HG03175 (cell line): ENCODE results near the gene IAH1.
"Not testable (repeated sequence)": the region's sequence is repeated elsewhere in the genome, so short reads cannot be mapped to it uniquely, and the experiment has no call there.

Source experiments
- ATAC-seq: cut with Tn5 transposase; IDR thresholded peaks from one replicate; pipeline ENCODE4 v1.9.1; 2021; ENCODE audit warnings: mild to moderate bottlenecking, moderate library complexity; ENCODE audit not compliant: unreplicated experiment

Gene IAH1

GRCh38 chr2:9473308-9473984 is 905 bp upstream of the IAH1 start:
- no peak for ATAC-seq

DNA sequence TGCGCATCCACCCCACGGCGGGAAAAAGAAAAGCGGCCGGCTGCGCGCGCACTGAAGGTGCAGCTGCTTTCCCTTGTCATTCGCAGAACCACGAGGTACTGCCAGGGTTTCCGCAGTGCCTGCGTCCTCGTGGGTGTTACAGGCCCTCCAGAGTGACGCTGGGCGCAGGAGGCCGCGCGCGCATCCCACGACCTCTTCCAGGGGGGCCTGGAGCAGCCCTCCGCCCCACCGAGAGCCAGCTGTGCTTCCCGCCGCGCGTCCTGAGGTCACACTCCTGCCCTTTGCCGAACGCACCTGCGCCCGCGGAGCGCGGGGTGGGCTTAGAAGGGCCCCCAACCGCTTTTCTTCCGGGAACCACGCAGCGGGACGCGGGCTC is 378 bp upstream of the IAH1 start:
- peak; percentile 38 for ATAC-seq

DNA sequence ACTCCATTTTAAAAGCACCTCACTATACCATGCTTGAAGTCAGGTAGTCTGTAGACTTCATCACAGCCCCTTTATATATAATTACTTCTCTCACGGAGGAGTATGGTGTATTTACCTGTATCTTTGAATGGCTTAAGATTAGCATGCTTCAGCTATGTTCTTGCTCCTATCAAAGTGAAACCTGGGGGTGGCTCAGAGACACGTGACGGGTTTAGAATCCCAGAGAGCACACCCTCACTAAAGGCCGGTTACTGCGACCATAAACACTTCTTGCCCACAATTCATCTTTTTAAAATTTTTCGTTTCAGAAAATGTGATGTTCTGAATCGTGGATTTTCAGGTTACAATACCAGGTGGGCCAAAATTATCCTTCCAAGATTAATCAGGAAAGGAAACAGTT is 3.6 kb downstream of the IAH1 start:
- no peak for ATAC-seq

GRCh38 chr2:9478526-9478925 is 4.2 kb downstream of the IAH1 start:
- ATAC-seq, result no peak

- ATAC-seq, result no peak
These were observed 5.8 kb downstream of the IAH1 start for GRCh38 chr2:9480157-9480556.

DNA sequence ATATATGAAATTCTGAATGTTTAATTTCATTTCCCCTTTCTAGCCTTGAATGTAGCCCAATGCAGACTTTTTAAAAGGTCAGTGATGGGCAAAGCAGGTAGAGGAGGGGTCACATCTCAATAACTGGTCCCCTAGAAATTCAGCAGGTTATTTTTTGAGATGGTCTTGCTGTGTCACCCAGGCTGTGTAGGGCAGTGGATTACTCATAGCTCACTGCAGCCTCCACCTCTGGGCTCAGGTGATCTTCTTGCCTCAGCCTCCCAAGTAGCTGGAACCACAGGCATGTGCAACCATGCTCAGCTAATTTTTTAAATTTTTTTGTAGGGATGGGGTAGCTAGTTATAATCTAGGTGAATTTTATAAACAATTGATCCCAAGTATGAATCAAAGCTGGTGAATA is 8.8 kb downstream of the IAH1 start:
- no peak for ATAC-seq

DNA sequence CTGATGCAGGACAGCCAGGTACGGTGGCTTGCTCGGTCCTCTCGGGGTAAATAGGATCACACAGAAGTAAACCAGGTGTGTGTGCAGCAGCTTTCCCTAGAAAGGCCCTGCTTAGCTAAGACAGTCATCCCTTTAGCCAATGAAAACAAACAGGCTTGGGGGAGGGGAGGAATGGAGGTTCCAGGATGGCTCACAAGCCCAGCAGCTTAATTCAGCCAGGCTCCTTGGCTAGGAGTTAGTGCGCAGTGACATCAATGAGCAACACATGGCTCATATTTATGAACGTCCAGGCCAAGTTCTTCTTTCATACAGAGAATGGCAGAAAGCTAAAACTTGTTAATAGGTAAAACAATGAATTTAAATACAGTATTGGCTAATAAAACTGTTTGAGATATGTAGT is 10.2 kb downstream of the IAH1 start:
- no peak for ATAC-seq

- no peak for ATAC-seq
These were observed 14.5 kb downstream of the IAH1 start for GRCh38 chr2:9488583-9489547.

DNA sequence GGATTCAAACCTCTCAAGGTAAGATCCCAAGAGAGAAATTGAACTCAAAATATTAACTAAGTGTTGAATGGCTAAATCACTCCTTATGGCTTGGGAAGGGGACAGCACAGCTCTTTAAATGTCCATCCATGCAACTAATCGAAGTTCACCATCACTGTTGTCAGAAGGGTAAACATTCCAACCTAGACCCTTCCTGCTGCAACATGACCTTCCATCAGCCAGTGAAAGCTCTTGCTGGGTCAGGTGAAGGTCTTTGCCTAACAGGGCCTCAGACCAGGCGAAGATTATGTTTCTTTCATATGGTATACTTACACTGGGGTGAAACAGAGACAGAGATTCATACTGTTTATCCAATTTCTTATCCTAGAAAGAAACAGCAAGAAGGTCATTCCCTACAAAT is 16.4 kb downstream of the IAH1 start:
- ATAC-seq, result no peak

- no peak for ATAC-seq
These were observed 18.6 kb downstream of the IAH1 start for GRCh38 chr2:9492927-9493326.

GRCh38 chr2:9493478-9493877 is 19.1 kb downstream of the IAH1 start:
- no peak for ATAC-seq

DNA sequence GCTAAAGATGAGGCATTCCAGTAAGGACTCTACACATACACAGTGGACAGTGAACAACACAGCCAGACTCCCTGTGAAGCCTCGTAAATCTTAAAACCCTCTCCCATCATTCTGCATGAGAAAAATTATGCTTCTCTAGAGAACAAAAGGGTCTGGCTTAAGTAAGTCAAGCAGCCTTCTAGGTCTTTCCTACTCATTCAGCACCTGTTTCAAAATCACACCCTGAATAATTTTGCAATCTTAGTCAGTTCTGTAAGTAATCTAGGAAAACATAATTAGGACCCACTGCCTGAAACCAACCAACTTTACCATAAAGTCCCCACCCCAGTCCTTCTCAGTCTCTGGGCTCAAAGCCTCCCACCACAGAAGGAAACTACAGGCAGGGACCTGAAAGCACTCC is 19.7 kb downstream of the IAH1 start:
- ATAC-seq, result no peak

DNA sequence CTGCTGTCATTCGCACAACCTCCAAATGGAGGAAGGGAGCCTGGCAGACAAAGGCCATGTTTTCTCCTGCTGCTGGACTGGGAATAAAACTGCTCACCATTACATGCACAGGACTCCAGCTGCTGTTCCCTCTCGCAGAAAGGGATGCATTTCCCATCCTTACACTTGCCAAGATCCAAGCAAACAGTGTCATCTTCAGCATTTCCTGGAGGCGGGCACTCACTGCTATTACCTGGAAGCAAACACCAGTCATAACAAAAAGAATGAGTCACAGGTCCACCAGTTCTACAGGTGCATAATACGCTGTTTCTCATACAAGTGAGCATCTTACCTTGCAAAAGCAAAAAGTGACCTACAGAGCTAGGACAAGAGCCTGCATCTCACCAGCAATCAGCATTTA is 22.7 kb downstream of the IAH1 start:
- ATAC-seq, result no peak

GRCh38 chr2:9498210-9498609 is 23.9 kb downstream of the IAH1 start:
- no peak for ATAC-seq

- ATAC-seq, result no peak
These were observed 34.6 kb downstream of the IAH1 start for GRCh38 chr2:9508931-9509330.

DNA sequence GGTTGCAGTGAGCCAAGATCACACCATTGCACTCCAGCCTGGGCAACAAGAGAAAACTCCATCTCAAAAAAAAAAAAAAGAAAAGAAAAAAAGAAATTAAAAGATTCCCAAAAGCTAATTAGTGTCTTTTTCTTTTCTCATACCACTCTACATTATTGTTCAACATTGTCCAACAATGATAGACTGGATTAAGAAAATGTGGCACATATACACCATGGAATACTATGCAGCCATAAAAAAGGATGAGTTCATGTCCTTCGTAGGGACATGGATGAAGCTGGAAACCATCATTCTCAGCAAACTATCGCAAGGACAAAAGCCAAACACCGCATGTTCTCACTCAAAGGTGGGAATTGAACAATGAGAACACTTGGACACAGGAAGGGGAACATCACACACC is 39.6 kb downstream of the IAH1 start:
- ATAC-seq, result not testable (repeated sequence)

DNA sequence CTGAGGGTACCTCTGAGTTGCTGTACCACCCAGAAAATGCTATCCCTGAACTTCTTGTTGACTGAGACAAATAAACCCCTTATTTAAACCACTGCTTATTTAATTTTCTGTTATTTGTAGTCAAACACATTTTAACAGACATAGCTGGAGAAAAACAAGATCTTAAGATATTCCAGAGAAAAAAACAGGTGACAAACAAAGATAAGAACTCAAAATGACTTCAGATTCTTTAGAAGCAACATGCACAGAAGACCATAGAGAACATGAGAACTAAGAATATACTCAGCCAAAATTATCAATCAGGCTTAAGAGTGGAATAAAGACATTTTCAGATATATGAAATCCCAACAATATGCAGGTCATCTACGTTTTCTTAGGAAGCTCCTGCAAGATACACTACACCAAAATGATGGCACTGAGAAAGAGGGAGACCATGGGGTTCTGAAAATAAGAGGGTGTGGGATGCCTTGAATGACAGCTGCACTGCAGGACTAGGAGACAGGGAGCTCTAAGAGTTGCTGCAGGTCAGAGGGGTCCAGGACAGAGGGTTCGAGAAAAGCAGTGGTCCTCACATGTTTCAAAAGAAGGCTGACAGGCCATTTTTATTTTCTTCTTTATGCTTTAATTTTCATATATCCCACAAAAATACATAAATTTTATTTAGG is 42.9 kb downstream of the IAH1 start:
- ATAC-seq, result no peak

DNA sequence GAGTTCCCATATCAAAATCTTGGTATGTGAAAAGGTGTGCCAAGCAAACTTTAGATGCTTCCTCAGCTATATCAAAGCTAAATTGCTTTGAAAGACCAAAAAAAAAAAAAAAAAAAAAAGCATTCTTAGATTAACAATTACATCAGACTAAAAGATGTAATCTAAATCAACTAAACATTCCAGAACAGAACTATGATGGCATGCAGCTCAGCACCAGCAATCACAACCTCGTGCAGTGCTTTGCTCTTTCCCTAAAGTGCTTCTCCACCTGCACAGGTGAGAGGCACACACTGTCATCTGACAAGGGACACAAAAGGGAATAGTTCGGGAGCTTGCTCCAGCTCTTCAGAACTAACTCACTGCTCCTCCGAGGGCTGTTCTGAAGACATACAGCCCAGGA is 43.8 kb downstream of the IAH1 start:
- no peak for ATAC-seq

DNA sequence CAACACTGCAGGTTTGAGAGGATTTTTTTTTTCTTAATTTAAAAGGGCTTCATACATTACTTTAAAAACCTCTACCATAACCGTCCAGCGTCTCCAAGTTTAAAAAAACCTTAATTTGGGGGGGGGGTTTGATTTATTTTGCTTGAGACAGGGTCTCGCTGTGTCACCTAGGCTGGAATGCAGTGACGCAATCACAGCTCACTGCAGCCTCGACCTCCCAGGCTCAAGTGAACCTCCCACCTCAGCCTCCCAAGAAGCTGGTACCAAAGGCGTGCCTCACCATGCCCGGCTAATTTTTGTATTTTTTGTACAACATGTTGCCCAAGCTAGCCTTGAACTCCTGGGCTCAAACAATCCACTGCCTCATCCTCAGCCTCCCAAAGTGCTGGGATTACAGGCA is 44.4 kb downstream of the IAH1 start:
- ATAC-seq, result no peak

GRCh38 chr2:9519250-9519649 is 44.9 kb downstream of the IAH1 start:
- ATAC-seq, result no peak

DNA sequence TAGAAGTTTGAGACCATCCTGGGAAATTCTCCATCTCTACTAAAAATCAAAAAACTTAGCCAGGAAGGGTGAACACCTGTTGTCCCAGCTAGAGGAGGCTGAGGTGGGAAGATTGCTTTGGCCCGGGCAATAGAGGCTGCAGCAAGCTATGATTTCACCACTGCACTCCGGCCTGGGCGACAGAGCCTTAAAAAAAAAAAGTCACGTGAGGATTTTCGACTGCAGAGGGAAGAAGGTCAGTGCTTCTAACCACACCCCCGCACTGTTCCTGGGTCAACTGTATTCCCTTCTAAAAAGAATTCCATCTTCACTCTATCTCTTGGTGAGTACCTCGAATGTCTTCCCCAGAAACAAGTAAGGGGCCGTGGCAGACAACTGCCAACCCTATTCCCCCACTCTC is 49.9 kb downstream of the IAH1 start:
- ATAC-seq, result no peak

GRCh38 chr2:9525266-9525665 is 50.9 kb downstream of the IAH1 start:
- no peak for ATAC-seq
